Endothelial cell (in vitro differentiated cells): ENCODE data around the gene MLIP. TPM values are rescaled to one million over a fixed set of nuclear protein-coding genes. Genes with fewer than 3 reads are reported as not detected.

ENCODE experiments used
- DNase-seq: peaks from one replicate; pipeline ENCODE4 v3.0.0; 2021; ENCODE audit warnings: low spot score
- H3K27ac Mint-ChIP-seq: one replicate; pipeline ENCODE4 v1.8.0; 2021; ENCODE audit warnings: mixed read lengths, inconsistent platforms; ENCODE audit not compliant: unreplicated experiment
- H3K27me3 Mint-ChIP-seq: one replicate; pipeline ENCODE4 v1.8.0; 2021; ENCODE audit warnings: mild to moderate bottlenecking, moderate library complexity, mixed read lengths, inconsistent platforms; ENCODE audit not compliant: unreplicated experiment
- H3K36me3 Mint-ChIP-seq: one replicate; pipeline ENCODE4 v1.8.0; 2021; ENCODE audit warnings: mild to moderate bottlenecking, low read depth, mixed read lengths, inconsistent platforms; ENCODE audit not compliant: unreplicated experiment
- H3K4me1 Mint-ChIP-seq: one replicate; pipeline ENCODE4 v1.8.0; 2021; ENCODE audit warnings: mild to moderate bottlenecking, mixed read lengths, inconsistent platforms; ENCODE audit not compliant: unreplicated experiment
- H3K4me3 Mint-ChIP-seq: one replicate; pipeline ENCODE4 v1.8.0; 2021; ENCODE audit warnings: mild to moderate bottlenecking, mixed read lengths, inconsistent platforms; ENCODE audit not compliant: unreplicated experiment
- H3K9me3 Mint-ChIP-seq: one replicate; pipeline ENCODE4 v1.8.0; 2021; ENCODE audit warnings: mixed read lengths, inconsistent platforms; ENCODE audit not compliant: unreplicated experiment
- CTCF ChIP-seq: fragments of 200-600 bp; sonication (generic); IDR thresholded peaks from one replicate; pipeline ENCODE4 v1.5.0; 2021; ENCODE audit warnings: antibody characterized with exemption; ENCODE audit not compliant: unreplicated experiment
- total RNA-seq: library from RNA; stranded (reverse); fragmentation: NEBNext Ultra II Directional; extraction: Animal tissue kit (Norgen Biotek cat#: 25700); gene quantifications from one replicate; pipeline ENCODE4 v1.2.1, GENCODE V29; 2021; ENCODE audit not compliant: unreplicated experiment

The MLIP gene
- total RNA-seq, 1 donor from 2014 or later, result not detected

- Mint-ChIP-seq H3K9me3 (no peaks in the 10 kb centered on the region), H3K36me3 (no peaks in the 10 kb centered on the region), H3K27ac (no peak overlapping the region), H3K4me3 (no peak overlapping the region), H3K27me3 (no peaks in the 10 kb centered on the region), H3K4me1 (peaks cover 4% of the 10 kb centered on the region)
- peak; percentile 54 for TF ChIP-seq CTCF
- DNase-seq, result peak; percentile 51
These were observed 156.6 kb downstream of the MLIP start for GRCh38 chr6:54267798-54268197.

- no peak for TF ChIP-seq CTCF
- Mint-ChIP-seq H3K27me3 (no peaks in the 10 kb centered on the region), H3K9me3 (no peaks in the 10 kb centered on the region), H3K36me3 (no peaks in the 10 kb centered on the region), H3K4me3 (no peak overlapping the region), H3K27ac (no peak overlapping the region), H3K4me1 (peaks cover 4% of the 10 kb centered on the region)
- no peak for DNase-seq
These were observed 162.1 kb downstream of the MLIP start for GRCh38 chr6:54273214-54273820.

- H3K9me3 Mint-ChIP-seq, result no peaks in the 10 kb centered on the region
- H3K27me3 Mint-ChIP-seq, result peaks cover 1% of the 10 kb centered on the region
- H3K36me3 Mint-ChIP-seq, result no peaks in the 10 kb centered on the region
- no peak for DNase-seq
- no peak for TF ChIP-seq CTCF
- H3K4me3 Mint-ChIP-seq, result no peak overlapping the region
- H3K27ac Mint-ChIP-seq, result no peak overlapping the region
- H3K4me1 Mint-ChIP-seq, result no peaks in the 10 kb centered on the region
These were observed 163.1 kb downstream of the MLIP start for GRCh38 chr6:54274383-54274782.

- Mint-ChIP-seq H3K4me1 (no peaks in the 10 kb centered on the region), H3K36me3 (no peaks in the 10 kb centered on the region), H3K4me3 (no peak overlapping the region), H3K9me3 (no peaks in the 10 kb centered on the region), H3K27ac (no peak overlapping the region), H3K27me3 (peaks cover 1% of the 10 kb centered on the region)
- no peak for DNase-seq
- no peak for TF ChIP-seq CTCF
These were observed 170.9 kb downstream of the MLIP start for GRCh38 chr6:54282186-54282585.

GRCh38 chr6:54284161-54284860, 173.1 kb downstream of the MLIP start:
- Mint-ChIP-seq H3K27ac (no peak overlapping the region), H3K4me3 (no peak overlapping the region), H3K27me3 (no peaks in the 10 kb centered on the region), H3K4me1 (no peaks in the 10 kb centered on the region), H3K36me3 (no peaks in the 10 kb centered on the region), H3K9me3 (no peaks in the 10 kb centered on the region)
- DNase-seq, result no peak
- no peak for TF ChIP-seq CTCF
